CD4-positive, alpha-beta T cell treated with Interleukin-6 for 4 hours (primary cell): ENCODE measurements around the gene ALG6.

Experiments used
- DNase-seq: peaks from one replicate; pipeline ENCODE4 v3.0.0-alpha.2; 2020; ENCODE audit warnings: mixed read lengths

Gene ALG6

GRCh38 chr1:63367215-63368103, at the start of gene ALG6:
TSS of gene ALG6 (plus strand) at chr1:63367627. CDS start at chr1:63370978, 3,351 bp downstream.
- DNase-seq: peak; percentile 92

GRCh38 chr1:63317817-63318152, 49.6 kb upstream of the ALG6 start:
- no peak for DNase-seq

- DNase-seq: no peak
Measured at GRCh38 chr1:63318201-63318979, 49.0 kb upstream of the ALG6 start.

- DNase-seq: no peak
Measured at GRCh38 chr1:63319046-63320021, 48.1 kb upstream of the ALG6 start.

- no peak for DNase-seq
Measured at GRCh38 chr1:63320022-63320721, 47.3 kb upstream of the ALG6 start.

GRCh38 chr1:63321066-63321784, 46.2 kb upstream of the ALG6 start:
- DNase-seq: no peak

- DNase-seq: no peak
Measured at GRCh38 chr1:63321785-63322113, 45.7 kb upstream of the ALG6 start.

GRCh38 chr1:63322114-63322943, 45.1 kb upstream of the ALG6 start, which contains the start of gene FOXD3:
TSS of gene FOXD3 (plus strand) at chr1:63322567. CDS start at chr1:63323059, 492 bp downstream.
- peak; percentile 27 for DNase-seq

GRCh38 chr1:63322944-63323864, 44.2 kb upstream of the ALG6 start:
- peak; percentile 49 for DNase-seq

GRCh38 chr1:63323865-63324778, 43.3 kb upstream of the ALG6 start:
- DNase-seq: no peak

GRCh38 chr1:63324779-63325119, 42.7 kb upstream of the ALG6 start:
- no peak for DNase-seq

- no peak for DNase-seq
Measured at GRCh38 chr1:63325279-63325985, 42.0 kb upstream of the ALG6 start.

- no peak for DNase-seq
Measured at GRCh38 chr1:63326106-63326472, 41.3 kb upstream of the ALG6 start.

- no peak for DNase-seq
Measured at GRCh38 chr1:63326473-63327380, 40.7 kb upstream of the ALG6 start.

GRCh38 chr1:63327417-63328054, 39.9 kb upstream of the ALG6 start:
- peak; percentile 31 for DNase-seq

GRCh38 chr1:63328122-63328521, 39.3 kb upstream of the ALG6 start:
- DNase-seq: no peak
